HepG2 (cell line): ENCODE results near the gene BCO1. TPM values are rescaled to one million over a fixed set of nuclear protein-coding genes. Genes with fewer than 3 reads are reported as not detected.

Experiments used
- ATAC-seq: fragments of 200-7000 bp; cut with Tn5 transposase; 3 replicates; pipeline ENCODE4 v1.9.1; 2020; ENCODE audit warnings: mild to moderate bottlenecking, moderate library complexity
- BruUV-seq: library from RNA; stranded (reverse); fragments of 400-500 nt; replicated peaks from 2 replicates; lab custom pipeline; 2021; lab: Mats Ljungman, UMichigan
- CTCF ChIA-PET: fragments of 300-600 bp; formaldehyde crosslinking; extraction: SDS; loops from one replicate; lab custom pipeline; 2021; ENCODE audit warnings: low total read pairs, inconsistent platforms, low intra/inter-chr PET ratio; lab: Yijun Ruan, JAX
- POLR2A ChIA-PET: fragments of 350-600 bp; sonication (Branson Sonifier 250); formaldehyde crosslinking; loops from one replicate; lab custom pipeline; 2020; ENCODE audit warnings: antibody characterized with exemption, inconsistent platforms; lab: Yijun Ruan, JAX
- DNase-seq: peaks from one replicate; pipeline ENCODE4 v3.0.0-alpha.2; 2015; ENCODE audit warnings: low spot score
- FAIRE-seq: peaks from 3 replicates; lab custom pipeline; 2011; peaks lifted over from hg19 to GRCh38; lab: Jason Lieb, UNC
- H2AFZ ChIP-seq: one replicate; pipeline ENCODE4 v1.6.1; 2011; ENCODE audit warnings: low read length, inconsistent platforms
- H3K27ac ChIP-seq: fragments of 300-600 bp; 3 replicates; pipeline ENCODE4 v1.8.0; 2011; ENCODE audit warnings: mixed run types, mild to moderate bottlenecking, mixed read lengths, low read length, inconsistent platforms; ENCODE audit not compliant: insufficient read depth; ENCODE audit errors: extremely low read length
- H3K27me3 ChIP-seq, 2 experiments: fragments of 200-600 bp in 1 of 2; 2 replicates in 1 of 2; 3 replicates in 1 of 2; pipeline versions ENCODE4 v1.6.0 to v1.8.0; 2011; ENCODE audit warnings: low read length in 2 of 2, mild to moderate bottlenecking in 2 of 2, moderate library complexity in 2 of 2, inconsistent platforms in 1 of 2; ENCODE audit not compliant: insufficient read depth in 2 of 2, control insufficient read depth in 1 of 2
- H3K36me3 ChIP-seq, 2 experiments: fragments of 200-600 bp in 1 of 2; replicated peaks in 1 of 2; 2 replicates in 1 of 2; 3 replicates in 1 of 2; pipeline versions ENCODE4 v1.5.1 to v1.8.0; 2011; ENCODE audit warnings: low read length in 2 of 2, inconsistent platforms in 1 of 2; ENCODE audit not compliant: insufficient read depth in 2 of 2, control insufficient read depth in 1 of 2
- H3K4me1 ChIP-seq: 2 replicates; pipeline ENCODE4 v1.5.1; 2012; ENCODE audit warnings: low read length, inconsistent platforms; ENCODE audit not compliant: insufficient read depth
- H3K4me2 ChIP-seq: 2 replicates; pipeline ENCODE4 v1.6.0; 2011; ENCODE audit warnings: low read depth, low read length, inconsistent platforms
- H3K4me3 ChIP-seq, 3 experiments: fragments of 200-600 bp in 1 of 3; sonication (generic), shearing (Covaris generic) in 1 of 3; replicated peaks in 1 of 3; 2 replicates each; pipeline ENCODE4 v1.5.1; 2011 to 2016; ENCODE audit warnings: low read length in 3 of 3, inconsistent platforms in 2 of 3, low read depth in 2 of 3, mild to moderate bottlenecking in 2 of 3, control low read depth in 1 of 3, mixed read lengths in 1 of 3; ENCODE audit not compliant: insufficient read depth in 1 of 3
- H3K79me2 ChIP-seq: one replicate; pipeline ENCODE4 v1.6.1; 2011; ENCODE audit warnings: low read length, inconsistent platforms; ENCODE audit not compliant: insufficient read depth
- H3K9ac ChIP-seq: 2 replicates; pipeline ENCODE4 v1.6.0; 2011; ENCODE audit warnings: mild to moderate bottlenecking, low read depth, low read length, inconsistent platforms; ENCODE audit not compliant: insufficient read depth
- H3K9me3 ChIP-seq: 2 replicates; pipeline ENCODE4 v1.5.1; 2012; ENCODE audit warnings: mild to moderate bottlenecking, low read length
- H4K20me1 ChIP-seq: 2 replicates; pipeline ENCODE4 v1.6.0; 2011; ENCODE audit warnings: inconsistent platforms, mild to moderate bottlenecking, low read length, moderate library complexity; ENCODE audit not compliant: insufficient read depth
- GMEB1 ChIP-seq: sonication (generic); formaldehyde crosslinking; IDR thresholded peaks from 2 replicates; pipeline ENCODE4 v1.5.1; 2020; ENCODE audit warnings: missing genetic modification reagents, mild to moderate bottlenecking, borderline replicate concordance
- MAFF ChIP-seq: IDR thresholded peaks from 2 replicates; pipeline ENCODE4 v1.6.1; 2011; ENCODE audit warnings: low read depth, low read length, improper control_type of control experiment
- MAFK ChIP-seq, 2 experiments: IDR thresholded peaks in 1 of 2; conservative IDR thresholded peaks in 1 of 2; 2 replicates each; pipeline ENCODE4 v1.6.1; 2011; ENCODE audit warnings: improper control_type of control experiment in 2 of 2, low read length in 2 of 2
- RORA ChIP-seq: sonication (generic); formaldehyde crosslinking; IDR thresholded peaks from 2 replicates; pipeline ENCODE4 v1.5.0; 2020; ENCODE audit warnings: mild to moderate bottlenecking, missing genetic modification reagents, moderate library complexity
- ZNF317 ChIP-seq: sonication (generic); formaldehyde crosslinking; IDR thresholded peaks from 2 replicates; pipeline ENCODE4 v1.5.0; 2020; ENCODE audit warnings: mild to moderate bottlenecking, missing genetic modification reagents
- ZNF724P ChIP-seq: sonication (generic); formaldehyde crosslinking; IDR thresholded peaks from 2 replicates; pipeline ENCODE4 v1.8.0; 2022; ENCODE audit warnings: missing genetic modification reagents, borderline replicate concordance
- WGBS: methylation state at CpG from one replicate; pipeline ENCODE4 v1.1.6; 2017; ENCODE audit warnings: low lambda C conversion rate; 5-methylcytosine and 5-hydroxymethylcytosine counted together
- in situ Hi-C: cut with HindIII; loops from 2 replicates; pipeline ENCODE4 v1.10.0; 2017; ENCODE audit warnings: low pct_unique_long_range_greater_than_20kb; ENCODE audit not compliant: extremely low pct_ligation_motif_present
- intact Hi-C: fragments of 100-400 bp; cut with micrococcal nuclease; formaldehyde crosslinking; loops from one replicate; pipeline ENCODE4 v1.10.0; 2022; ENCODE audit not compliant: unreplicated experiment
- polyA plus RNA-seq, 8 experiments: library from polyadenylated mRNA; depleted of rRNA in 3 of 8; stranded (reverse) in 7 of 8; unstranded in 1 of 8; fragments of >200 nt; fragmentation: Illumina TruSeq in 4 of 8; extraction: Trizol in 4 of 8; gene quantifications; 2 replicates each; pipeline versions ENCODE4 v1.2.1 to v1.2.3, GENCODE V29; 2011 to 2016; ENCODE audit warnings: low read depth in 4 of 8, missing spikeins in 1 of 8, mixed read lengths in 1 of 8; ENCODE audit not compliant: insufficient read depth in 1 of 8
- total RNA-seq, 5 experiments: library from RNA; depleted of rRNA; stranded (reverse); fragments of >200 nt; fragmentation: Illumina TruSeq; extraction: Trizol; gene quantifications; 2 replicates each; pipeline ENCODE4 v1.2.3, GENCODE V29; 2016; ENCODE audit warnings: low read depth in 1 of 5
- TF ChIP-seq, protein P1 (sequence below): sonication (generic); formaldehyde crosslinking; IDR thresholded peaks from 2 replicates; pipeline ENCODE4 v1.4.0; 2020; ENCODE audit warnings: missing genetic modification reagents
- TF ChIP-seq, protein P2 (sequence below): sonication (generic); formaldehyde crosslinking; IDR thresholded peaks from 2 replicates; pipeline ENCODE4 v1.4.0; 2020; ENCODE audit warnings: missing genetic modification reagents
- TF ChIP-seq, protein P3 (sequence below): sonication (generic); formaldehyde crosslinking; IDR thresholded peaks from 2 replicates; pipeline ENCODE4 v1.4.0; 2020; ENCODE audit warnings: missing genetic modification reagents

Gene BCO1
- total and polyA plus RNA-seq, 2 of the 13 experiments (the other 11 are each of a cell fraction or from before 2014, with no cell fraction given) = 0.11 TPM; not detected in 1

GRCh38 chr16:81229811-81230210 lies 8.7 kb upstream of the BCO1 start:
- H3K27ac ChIP-seq = no peak overlapping the region
- POLR2A ChIA-PET = no interaction called here
- DNase-seq (no peak), ATAC-seq (no peak)
- no peak overlapping the region for H3K9ac ChIP-seq
- no peaks in the 10 kb centered on the region for H3K36me3 ChIP-seq
- BruUV-seq = no TSS peak
- no peak for TF ChIP-seq ZNF724P
- peak; percentile 70 for TF ChIP-seq MAFF
- peak; percentile 71 to 79 for TF ChIP-seq MAFK (conservative IDR thresholded peaks at IDR 0.05 in 1 of 2, IDR thresholded peaks at IDR 0.05 in 1 of 2; ENCODE audit: low read length in 2 of 2)
- TF ChIP-seq, protein P1, sequence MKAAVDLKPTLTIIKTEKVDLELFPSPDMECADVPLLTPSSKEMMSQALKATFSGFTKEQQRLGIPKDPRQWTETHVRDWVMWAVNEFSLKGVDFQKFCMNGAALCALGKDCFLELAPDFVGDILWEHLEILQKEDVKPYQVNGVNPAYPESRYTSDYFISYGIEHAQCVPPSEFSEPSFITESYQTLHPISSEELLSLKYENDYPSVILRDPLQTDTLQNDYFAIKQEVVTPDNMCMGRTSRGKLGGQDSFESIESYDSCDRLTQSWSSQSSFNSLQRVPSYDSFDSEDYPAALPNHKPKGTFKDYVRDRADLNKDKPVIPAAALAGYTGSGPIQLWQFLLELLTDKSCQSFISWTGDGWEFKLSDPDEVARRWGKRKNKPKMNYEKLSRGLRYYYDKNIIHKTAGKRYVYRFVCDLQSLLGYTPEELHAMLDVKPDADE (CRISPR knock-in tag) = no peak
- TF ChIP-seq, all 625 proteins: peak for 2
- Histone ChIP-seq H2AFZ (no peak overlapping the region), H3K9me3 (no peaks in the 10 kb centered on the region), H3K79me2 (no peaks in the 10 kb centered on the region), H3K4me1 (no peaks in the 10 kb centered on the region), H3K4me2 (no peak overlapping the region), H3K27me3 (peaks cover 2 to 45% of the 10 kb centered on the region in 2 experiments; a peak in 3 of 5 replicates), H3K4me3 (no peak overlapping the region), H4K20me1 (no peaks in the 10 kb centered on the region)
- CTCF ChIA-PET = no interaction called here
- intact Hi-C loops = no loop called here
- in situ Hi-C loops = no loop called here
- 3% methylated on average over 7 of the region's 7 CpGs for WGBS
- no peak for FAIRE-seq

GRCh38 chr16:81231014-81231413 lies 7.5 kb upstream of the BCO1 start:
- intact Hi-C loops = no loop called here
- Histone ChIP-seq H3K4me3 (no peak overlapping the region), H3K9me3 (no peaks in the 10 kb centered on the region)
- TF ChIP-seq GMEB1 (CRISPR knock-in tag) (no peak), ZNF317 (no peak), RORA (no peak)
- TF ChIP-seq, protein P2, sequence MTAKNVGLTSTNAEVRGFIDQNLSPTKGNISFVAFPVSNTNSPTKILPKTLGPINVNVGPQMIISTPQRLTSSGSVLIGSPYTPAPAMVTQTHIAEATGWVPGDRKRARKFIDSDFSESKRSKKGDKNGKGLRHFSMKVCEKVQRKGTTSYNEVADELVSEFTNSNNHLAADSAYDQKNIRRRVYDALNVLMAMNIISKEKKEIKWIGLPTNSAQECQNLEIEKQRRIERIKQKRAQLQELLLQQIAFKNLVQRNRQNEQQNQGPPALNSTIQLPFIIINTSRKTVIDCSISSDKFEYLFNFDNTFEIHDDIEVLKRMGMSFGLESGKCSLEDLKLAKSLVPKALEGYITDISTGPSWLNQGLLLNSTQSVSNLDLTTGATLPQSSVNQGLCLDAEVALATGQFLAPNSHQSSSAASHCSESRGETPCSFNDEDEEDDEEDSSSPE (CRISPR knock-in tag) = no peak
- TF ChIP-seq, protein P3, sequence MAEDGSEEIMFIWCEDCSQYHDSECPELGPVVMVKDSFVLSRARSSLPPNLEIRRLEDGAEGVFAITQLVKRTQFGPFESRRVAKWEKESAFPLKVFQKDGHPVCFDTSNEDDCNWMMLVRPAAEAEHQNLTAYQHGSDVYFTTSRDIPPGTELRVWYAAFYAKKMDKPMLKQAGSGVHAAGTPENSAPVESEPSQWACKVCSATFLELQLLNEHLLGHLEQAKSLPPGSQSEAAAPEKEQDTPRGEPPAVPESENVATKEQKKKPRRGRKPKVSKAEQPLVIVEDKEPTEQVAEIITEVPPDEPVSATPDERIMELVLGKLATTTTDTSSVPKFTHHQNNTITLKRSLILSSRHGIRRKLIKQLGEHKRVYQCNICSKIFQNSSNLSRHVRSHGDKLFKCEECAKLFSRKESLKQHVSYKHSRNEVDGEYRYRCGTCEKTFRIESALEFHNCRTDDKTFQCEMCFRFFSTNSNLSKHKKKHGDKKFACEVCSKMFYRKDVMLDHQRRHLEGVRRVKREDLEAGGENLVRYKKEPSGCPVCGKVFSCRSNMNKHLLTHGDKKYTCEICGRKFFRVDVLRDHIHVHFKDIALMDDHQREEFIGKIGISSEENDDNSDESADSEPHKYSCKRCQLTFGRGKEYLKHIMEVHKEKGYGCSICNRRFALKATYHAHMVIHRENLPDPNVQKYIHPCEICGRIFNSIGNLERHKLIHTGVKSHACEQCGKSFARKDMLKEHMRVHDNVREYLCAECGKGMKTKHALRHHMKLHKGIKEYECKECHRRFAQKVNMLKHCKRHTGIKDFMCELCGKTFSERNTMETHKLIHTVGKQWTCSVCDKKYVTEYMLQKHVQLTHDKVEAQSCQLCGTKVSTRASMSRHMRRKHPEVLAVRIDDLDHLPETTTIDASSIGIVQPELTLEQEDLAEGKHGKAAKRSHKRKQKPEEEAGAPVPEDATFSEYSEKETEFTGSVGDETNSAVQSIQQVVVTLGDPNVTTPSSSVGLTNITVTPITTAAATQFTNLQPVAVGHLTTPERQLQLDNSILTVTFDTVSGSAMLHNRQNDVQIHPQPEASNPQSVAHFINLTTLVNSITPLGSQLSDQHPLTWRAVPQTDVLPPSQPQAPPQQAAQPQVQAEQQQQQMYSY (CRISPR knock-in tag) = no peak
- TF ChIP-seq, all 625 proteins: peak for 0
- Histone ChIP-seq H3K36me3 (no peaks in the 10 kb centered on the region), H4K20me1 (no peaks in the 10 kb centered on the region), H2AFZ (no peak overlapping the region), H3K4me1 (no peaks in the 10 kb centered on the region), H3K27ac (no peak overlapping the region), H3K9ac (no peak overlapping the region), H3K79me2 (no peaks in the 10 kb centered on the region), H3K4me2 (no peak overlapping the region), H3K27me3 (peaks cover 2 to 39% of the 10 kb centered on the region in 2 experiments; a peak in 3 of 5 replicates)
- FAIRE-seq = no peak
- ATAC-seq = no peak
- ChIA-PET POLR2A (no interaction called here), CTCF (no interaction called here)
- 21% methylated on average over 5 of the region's 5 CpGs for WGBS
- BruUV-seq = no TSS peak
- DNase-seq = no peak
- in situ Hi-C loops = no loop called here
